ENCODE data around the gene SYK.
"Not testable (repeated sequence)": the region's sequence is repeated elsewhere in the genome, so short reads cannot be mapped to it uniquely, and the experiment has no call there.

SYK gene

DNA sequence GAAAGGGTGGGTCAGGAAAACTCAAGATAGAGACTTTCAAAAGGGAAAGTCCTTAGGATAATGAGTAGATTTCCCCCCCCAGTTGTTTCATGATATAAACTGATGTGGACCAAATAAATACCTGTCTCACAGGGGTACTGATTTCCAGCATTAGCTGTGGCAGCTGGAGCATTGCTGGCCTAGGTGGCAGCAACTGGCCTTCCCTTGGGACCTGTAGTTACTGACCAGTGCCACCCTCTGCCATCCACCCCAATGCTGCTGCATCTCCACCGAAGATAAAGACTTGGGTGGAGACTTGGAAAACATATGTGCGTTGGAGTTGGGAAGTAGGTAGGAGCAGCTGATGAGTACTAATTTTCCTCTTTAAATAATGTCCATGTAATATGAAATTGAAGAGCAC, 71.8 kb downstream of the SYK start:
- no peak for DNase-seq

DNA sequence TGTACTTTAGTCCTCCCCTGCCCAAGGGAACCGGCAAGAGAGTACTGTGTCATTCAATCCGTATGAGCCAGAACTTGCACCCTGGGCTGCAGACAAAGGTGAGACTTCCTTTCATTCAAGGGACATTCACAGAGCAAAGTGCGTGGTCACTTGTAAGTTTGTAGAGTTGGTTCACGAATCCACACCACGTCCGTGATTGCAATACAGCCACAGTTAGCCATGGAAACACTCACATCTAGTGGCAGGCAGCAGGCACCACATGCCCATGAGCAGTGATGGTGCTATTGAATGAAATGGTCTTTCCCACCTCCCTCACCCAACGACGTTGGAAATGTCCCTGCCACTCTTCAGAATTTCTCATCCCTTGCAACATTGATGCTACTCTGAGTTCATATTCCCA, 72.6 kb downstream of the SYK start:
- DNase-seq: no peak

DNA sequence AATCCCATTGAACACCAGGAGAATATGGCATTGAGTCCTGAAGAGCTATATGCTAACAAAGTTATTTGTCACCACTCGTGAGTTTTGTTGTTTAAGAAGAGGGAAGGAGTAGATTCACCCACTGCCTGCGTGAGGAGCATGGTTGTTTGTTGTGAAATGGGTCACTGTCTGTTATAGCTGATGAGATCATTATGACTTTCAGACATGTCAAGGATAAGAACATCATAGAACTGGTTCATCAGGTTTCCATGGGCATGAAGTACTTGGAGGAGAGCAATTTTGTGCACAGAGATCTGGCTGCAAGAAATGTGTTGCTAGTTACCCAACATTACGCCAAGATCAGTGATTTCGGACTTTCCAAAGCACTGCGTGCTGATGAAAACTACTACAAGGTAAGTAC, 76.9 kb downstream of the SYK start:
- DNase-seq: no peak

DNA sequence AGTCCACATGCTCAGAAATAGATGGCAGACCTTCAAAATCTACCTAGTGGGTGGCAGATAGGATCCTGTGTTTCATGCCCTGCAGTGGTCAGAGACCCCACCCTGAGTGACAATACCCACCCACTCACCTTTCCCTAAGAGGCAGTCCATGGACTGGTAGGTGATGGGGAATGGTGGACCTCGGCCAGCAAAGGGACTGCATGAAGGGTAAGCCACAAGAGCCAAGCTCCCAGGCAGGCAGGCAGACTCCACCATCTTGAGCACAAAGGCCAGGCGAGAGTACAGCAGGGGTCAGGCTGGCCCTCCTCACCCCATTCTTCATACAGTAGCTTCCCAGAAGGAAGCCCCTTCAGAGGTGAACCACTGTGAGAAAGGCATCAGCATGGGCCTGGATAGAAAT, 78.4 kb downstream of the SYK start:
- no peak for DNase-seq

DNA sequence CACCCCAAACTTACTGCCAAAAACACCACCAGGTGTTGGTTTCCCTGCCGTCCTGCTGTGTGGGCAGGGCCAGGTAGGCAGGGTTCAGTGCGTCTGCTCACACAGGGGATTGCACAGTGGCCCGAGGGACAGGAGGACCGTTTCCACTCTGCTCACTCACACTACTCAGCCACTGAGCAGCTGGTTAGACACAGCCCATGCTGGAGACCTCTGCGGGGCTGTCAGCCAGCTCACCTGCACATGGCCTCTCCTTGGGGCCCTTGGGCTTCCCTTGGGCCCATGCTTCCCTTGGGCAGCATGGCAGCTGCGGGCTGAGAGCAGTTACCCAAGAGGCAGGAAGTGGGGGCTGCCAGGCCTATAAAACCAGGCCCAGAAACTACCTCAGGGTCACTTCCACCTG, 79.0 kb downstream of the SYK start:
- no peak for DNase-seq

DNA sequence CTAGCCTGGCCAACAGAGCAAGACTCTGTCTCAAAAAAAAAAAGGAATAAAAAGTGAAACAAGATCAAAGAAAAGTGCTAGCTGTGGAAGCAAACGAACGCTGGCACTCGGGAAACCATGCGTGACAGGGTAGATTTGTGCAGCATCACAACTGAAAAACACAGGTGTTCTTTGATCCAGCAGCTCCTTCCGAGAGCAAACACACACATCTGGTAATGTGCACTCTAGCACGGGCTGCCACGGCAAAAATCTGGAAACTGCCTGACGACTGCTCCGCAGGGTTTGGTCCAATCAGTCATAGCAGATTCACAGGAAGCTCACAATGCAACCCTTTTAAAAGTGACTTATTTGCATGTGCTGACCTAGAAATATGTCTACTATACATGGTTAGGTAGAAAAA, 80.0 kb downstream of the SYK start:
- no peak for DNase-seq

DNA sequence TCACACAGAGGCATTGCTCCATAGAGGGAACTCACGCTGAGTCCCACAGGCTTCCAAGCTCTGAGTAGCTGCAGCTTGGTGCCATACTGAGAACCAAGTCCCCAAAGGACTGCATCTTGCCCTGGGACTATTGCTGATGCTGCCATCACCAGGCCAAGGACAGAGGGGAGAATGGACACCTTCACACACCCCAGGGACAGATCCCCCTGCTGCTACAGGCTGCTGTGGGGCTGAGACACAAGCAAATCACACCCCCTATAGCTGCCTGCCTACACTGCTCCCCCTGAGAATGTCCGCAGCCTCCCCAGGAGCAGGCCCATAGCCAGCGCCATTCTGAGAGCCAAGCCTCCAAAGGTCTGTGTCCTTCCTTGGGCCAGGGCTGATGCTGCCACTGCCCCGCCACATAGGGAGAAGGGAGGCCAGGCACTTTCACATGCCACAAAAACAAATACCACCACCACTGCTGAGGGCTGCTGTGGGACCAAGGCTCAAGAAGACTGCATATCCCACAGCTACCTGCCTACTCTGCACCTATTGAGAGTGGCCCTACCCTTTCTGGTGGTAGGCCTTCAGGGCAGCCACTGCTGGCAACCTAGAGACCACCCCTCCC, 81.5 kb downstream of the SYK start:
- DNase-seq: no peak

DNA sequence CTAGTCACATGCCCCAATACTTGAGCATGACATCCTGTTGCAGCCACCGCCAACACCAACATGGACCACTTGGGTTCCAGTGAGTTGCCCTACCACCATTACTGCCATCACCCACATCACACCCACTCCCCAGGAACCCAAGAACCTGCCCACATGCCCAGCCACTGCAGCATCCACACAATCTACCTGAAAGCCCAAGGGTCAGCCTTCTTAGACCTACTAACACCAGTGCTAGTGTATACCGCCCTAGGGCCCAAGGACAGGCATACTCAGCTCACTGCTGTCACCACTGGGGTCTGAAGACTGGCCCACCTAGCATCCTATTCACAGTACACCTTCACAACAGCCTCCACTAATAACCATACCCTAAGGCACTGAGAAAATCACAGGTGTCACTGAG, 82.0 kb downstream of the SYK start:
- DNase-seq: no peak

DNA sequence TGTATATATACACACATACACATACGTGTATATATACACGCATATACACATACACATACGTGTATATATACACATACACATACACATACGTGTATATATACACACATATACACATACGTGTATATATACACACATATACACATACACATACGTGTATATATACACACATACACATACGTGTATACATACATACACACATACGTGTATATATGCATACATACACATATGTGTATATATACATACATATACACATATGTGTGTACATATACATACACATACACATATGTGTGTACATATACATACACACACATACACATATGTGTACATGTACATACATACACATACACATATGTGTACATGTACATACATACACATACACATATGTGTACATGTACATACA, 82.6 kb downstream of the SYK start:
- no peak for DNase-seq

DNA sequence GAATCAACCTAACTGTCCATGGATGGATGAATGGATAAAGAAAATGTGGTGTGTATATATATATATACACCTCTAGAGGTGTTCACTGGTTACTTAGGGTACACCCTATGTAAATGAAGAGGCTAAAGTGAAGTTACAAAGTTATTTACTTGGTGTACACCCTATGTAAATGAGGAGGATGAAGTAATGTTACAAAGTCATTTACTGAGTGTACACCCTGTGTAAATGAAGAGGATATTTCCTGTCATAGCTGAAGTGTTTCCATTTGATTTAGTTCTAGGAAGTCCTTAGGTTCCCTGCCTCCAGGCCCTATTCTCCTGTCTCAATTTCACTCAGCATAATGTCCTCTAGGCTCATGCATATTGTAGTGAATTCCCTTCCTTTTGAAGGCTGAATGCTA, 85.2 kb downstream of the SYK start:
- not testable (repeated sequence) for DNase-seq

DNA sequence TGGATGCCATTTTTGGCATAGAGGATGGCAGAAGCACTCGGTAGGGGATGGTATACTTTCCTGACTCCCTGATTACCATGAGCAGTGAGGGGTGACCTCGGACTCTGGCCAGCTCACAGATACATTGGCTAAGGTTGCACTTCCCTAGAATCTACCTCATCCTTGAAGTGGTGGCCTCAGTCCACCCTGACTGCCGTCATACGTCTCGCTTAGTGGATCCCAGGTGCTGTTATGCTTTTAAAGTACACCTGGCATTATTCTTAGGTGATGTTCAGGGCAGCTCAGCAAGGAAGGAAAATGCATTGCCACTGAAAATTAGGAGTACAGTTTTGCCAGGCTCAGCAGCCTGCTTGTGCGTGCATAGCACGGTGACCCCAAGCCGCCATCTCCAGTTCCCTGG, 87.3 kb downstream of the SYK start:
- no peak for DNase-seq

DNA sequence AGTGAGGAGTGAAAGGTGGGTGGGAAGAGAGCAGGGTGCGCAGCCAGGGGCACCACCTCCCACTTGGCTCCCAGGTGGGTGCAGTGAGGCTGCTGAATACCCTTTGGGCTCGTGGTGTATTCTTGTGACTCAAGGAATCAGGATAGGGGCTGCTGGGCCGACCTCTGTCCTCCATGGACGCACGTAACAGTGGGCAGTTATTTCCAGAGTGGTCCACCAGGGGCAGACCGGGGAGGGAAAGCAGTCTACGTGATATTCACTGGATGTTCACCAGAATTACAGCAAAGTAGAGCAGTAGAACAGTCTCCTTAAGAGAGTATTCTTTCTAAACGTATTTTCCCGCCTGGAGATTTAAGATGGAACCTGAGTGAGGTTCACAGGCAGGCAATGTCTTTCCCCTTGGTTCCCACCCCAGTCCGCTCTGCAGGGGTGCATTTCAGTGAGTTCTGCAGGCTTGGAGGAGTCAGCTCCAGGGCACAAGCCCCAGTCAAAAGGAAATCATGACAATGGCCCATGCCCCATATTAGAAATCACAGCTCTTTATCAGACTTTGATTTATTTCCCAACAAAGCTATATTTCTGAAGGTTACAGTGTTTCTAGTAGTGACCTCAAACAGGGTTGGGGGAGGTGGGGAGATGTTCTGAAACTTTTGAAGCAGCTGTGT, 88.7 kb downstream of the SYK start:
- DNase-seq: no peak

DNA sequence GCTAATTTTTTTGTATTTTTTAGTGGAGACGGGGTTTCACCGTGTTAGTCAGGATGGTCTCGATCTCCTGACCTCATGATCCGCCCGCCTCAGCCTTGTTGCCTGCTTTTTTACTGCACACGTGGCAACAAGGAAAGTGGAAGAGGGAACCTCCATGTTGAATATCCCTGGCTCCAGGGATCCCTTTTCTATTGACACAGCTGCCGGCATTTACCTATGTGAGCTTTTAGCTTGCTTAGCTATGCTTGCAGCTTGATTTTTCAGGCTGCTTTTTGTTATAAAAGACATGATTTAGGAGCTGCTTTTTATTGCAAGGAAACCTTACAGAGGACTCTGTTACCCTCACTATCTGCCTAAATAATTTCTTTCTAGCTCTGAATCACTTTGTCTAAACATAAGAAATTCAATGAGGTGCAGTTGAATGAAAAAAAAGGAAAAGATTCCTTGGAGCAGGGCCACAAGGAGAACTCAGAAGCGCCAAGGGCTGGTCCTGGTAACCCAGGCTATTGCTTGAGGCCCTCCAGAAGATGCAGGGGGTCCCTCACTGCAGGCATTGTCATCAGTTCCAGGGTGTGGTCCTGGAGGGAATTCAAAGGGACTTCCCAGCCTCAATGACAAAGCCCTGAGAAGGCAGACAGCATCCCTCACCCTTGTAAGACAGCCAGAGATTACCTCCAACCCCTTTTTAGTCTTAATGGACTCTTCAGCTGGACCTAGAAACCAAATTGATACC, 89.9 kb downstream of the SYK start:
- no peak for DNase-seq

DNA sequence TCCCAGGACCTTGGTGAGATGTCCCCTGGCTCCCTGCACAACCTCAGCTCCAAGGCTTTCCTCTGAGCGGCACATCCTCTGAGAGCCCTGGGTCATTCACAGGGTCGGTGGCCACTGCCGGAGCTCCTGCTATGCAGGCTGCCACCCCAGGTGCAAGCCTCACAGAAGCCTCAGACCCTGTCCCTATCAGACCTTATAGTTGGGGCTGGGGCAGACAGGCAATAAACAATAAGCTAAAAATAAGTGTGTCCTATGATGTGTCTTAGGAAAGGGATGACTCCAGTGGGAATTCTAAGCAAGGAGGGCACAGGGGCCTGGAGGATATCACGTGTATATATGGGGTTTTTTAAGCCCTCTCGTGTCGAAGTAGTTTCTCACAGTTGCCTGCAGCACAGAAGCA, 91.3 kb downstream of the SYK start:
- DNase-seq: no peak

DNA sequence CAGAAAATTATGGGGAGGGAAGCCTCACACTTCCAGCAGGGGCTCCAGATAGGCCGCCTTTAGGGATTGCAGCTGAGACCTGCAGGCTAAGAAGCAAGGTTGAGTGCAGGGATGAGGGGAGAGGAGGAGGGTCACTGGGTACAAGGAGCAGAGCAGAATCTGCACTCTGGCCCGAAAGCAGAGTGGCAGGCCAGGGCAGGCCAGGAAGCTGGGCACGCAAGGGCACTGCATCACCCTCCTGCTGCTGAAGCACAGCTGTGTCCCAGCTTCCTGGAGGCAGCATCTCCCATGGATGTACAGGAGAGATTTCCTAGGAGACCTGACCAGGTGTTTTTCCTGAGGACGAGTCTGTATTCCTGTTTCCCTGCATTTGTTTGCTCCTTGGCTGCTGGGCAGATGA, 92.1 kb downstream of the SYK start:
- DNase-seq: no peak

DNA sequence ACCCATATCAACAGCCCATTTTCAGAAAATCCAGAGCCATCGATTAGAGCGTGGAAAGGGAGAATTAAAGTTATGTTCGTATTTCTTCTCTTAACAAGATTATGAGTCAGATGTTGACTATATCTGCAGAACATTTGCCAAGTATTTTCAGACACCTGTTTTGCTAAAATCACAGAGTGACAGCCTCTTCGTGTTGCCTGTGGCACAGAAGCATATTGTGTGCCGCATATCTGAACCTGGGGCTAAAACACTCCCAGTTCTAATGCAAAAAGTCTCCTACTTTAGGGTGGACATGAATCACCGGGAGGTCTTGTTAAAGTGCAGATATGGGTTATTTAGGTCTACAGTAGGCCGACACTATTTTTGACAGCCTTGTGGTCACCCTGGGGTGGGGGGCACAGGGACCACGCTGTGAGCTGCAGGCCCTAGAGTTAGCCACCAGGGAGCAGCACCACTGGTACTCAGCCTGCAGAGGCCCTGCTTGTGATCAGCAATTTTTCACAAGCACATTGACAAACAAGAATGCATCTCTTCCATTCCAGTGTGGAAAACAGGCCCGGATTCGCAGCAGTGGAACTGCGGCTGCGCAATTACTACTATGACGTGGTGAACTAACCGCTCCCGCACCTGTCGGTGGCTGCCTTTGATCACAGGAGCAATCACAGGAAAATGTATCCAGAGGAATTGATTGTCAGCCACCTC, 93.5 kb downstream of the SYK start:
- DNase-seq: no peak

DNA sequence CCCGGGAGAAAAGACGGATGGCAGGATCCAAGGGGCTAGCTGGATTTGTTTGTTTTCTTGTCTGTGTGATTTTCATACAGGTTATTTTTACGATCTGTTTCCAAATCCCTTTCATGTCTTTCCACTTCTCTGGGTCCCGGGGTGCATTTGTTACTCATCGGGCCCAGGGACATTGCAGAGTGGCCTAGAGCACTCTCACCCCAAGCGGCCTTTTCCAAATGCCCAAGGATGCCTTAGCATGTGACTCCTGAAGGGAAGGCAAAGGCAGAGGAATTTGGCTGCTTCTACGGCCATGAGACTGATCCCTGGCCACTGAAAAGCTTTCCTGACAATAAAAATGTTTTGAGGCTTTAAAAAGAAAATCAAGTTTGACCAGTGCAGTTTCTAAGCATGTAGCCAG, 94.2 kb downstream of the SYK start:
- DNase-seq: no peak

DNA sequence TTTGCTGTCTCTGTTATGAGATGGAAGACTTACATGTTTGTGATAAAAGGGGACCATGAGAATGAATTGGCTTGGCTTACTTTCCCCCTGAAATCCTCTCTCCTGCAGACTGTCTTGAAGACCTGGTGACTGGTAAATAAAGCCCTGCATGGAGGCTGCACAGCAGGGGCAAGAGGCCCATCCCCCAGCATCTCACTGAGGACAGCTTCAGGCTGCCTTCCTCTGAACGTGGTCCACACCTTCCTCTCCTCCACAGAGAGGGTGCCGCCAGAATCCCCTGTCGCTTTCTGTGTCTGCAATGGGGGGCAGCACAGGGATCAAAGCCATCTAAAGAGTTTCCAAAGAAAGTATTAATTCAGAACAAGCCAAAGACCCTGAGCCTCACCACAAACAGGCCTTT, 94.6 kb downstream of the SYK start:
- no peak for DNase-seq

DNA sequence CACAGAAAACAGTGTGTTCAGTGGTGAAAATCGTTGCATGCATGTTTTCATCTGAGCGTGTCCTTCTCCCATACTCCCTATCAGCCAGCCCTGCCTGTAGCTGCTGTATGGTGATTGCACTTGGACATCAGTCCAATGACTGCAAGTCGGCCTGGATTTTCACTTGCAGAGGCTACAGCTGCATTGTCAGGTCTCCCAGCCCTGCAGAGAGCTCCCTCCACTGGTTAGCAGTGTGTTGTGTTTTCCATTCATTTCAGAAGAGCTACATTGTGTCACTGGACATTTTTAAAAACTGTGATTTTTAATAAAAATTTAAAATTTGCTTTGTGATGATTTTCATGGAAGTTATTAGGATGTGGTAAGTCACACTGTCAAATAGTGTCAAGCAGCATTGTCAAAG, 96.6 kb downstream of the SYK start:
- DNase-seq: no peak

DNA sequence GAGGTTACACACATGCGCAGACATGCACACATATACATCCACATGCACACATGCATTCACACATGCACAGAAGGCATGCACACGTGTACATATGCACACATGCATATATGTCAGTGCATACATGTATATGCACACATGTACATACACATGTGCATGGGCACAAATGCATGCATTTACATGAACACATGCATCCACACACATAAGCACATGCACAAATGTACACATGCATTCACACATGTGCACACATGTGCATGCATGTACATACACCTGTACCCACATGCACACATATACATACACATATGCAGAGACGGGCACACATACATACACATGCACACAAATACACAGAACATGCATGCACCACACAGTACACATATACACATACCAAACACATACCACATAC, 97.7 kb downstream of the SYK start:
- DNase-seq: no peak

DNA sequence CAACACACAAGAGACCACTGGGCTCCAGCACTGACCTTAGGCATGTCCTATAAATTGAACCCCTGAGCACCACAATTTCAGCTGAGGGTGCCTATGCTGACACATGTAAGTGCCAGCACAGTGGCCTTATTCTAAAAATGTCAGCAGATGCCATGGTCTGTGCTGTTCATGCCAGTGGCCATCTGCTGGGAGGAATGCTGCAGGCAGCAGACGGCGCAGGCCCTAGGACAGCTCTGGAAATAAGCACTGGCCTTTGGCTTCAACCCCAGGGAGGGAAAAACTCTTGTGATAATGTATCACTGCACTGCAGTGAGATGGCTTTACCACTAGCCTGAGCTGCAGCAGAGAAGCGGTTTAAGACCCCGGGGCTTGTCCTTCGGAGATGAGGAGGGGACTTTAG, 98.5 kb downstream of the SYK start:
- DNase-seq: no peak

DNA sequence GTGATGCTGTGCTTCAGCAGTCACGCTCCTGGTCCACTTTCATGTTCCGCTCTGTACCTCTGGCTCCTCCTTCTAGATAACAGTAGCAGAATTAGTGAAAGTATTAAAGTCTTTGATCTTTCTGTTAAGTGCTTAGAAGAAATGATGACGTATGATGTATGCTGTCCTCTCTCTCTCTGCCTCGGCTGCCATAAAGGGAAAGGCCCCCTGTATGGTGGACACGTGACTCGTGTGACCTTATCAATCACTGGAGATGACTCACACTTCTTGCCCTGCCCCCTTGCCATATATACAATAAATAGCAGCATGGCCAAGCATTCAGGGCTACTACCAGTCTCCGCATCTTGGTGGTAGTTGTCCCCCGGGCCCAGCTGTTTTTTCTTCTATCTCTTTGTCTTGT, 100.3 kb downstream of the SYK start:
- no peak for DNase-seq
